GM19397 (cell line): ENCODE data around the gene C1QBP.
"Not testable (repeated sequence)": the region's sequence is repeated elsewhere in the genome, so short reads cannot be mapped to it uniquely, and the experiment has no call there.

Experiments
- ATAC-seq: cut with Tn5 transposase; IDR thresholded peaks from one replicate; pipeline ENCODE4 v1.9.1; 2021; ENCODE audit warnings: mild to moderate bottlenecking, moderate library complexity; ENCODE audit not compliant: unreplicated experiment

The C1QBP gene

GRCh38 chr17:5434984-5435383, 4.0 kb downstream of the C1QBP start:
- no peak for ATAC-seq

- no peak for ATAC-seq
Observed at GRCh38 chr17:5431949-5432556, 6.9 kb downstream of the C1QBP start.

- ATAC-seq, result not testable (repeated sequence)
Observed at GRCh38 chr17:5431234-5431633, 7.7 kb downstream of the C1QBP start.

GRCh38 chr17:5430413-5430999, 8.4 kb downstream of the C1QBP start:
- no peak for ATAC-seq

- ATAC-seq, result no peak
Observed at GRCh38 chr17:5429191-5429887, 9.6 kb downstream of the C1QBP start.

GRCh38 chr17:5425826-5426225, 13.1 kb downstream of the C1QBP start:
- ATAC-seq, result no peak

- ATAC-seq, result no peak
Observed at GRCh38 chr17:5424909-5425308, 14.0 kb downstream of the C1QBP start.

GRCh38 chr17:5422505-5422904, 16.4 kb downstream of the C1QBP start:
- ATAC-seq, result no peak

- ATAC-seq, result peak; percentile 56
Observed at GRCh38 chr17:5419959-5420653, 18.8 kb downstream of the C1QBP start, which contains the start of gene RPAIN. Gene RPAIN (plus strand): TSS chr17:5420182. CDS start chr17:5420211, 29 bp downstream.

GRCh38 chr17:5419356-5419958, 19.5 kb downstream of the C1QBP start, which contains the start of gene NUP88:
Gene NUP88 (minus strand): TSS chr17:5419662. CDS start chr17:5419650, 12 bp downstream.
- ATAC-seq, result peak; percentile 81

GRCh38 chr17:5418858-5419355, 20.0 kb downstream of the C1QBP start:
- peak; percentile 33 for ATAC-seq

- no peak for ATAC-seq
Observed at GRCh38 chr17:5416901-5417300, 22.1 kb downstream of the C1QBP start.

GRCh38 chr17:5413682-5414081, 25.3 kb downstream of the C1QBP start:
- ATAC-seq, result no peak

- no peak for ATAC-seq
Observed at GRCh38 chr17:5410594-5411272, 28.2 kb downstream of the C1QBP start.

- no peak for ATAC-seq
Observed at GRCh38 chr17:5408186-5408585, 30.8 kb downstream of the C1QBP start.

GRCh38 chr17:5405400-5405799, 33.6 kb downstream of the C1QBP start:
- ATAC-seq, result no peak

- ATAC-seq, result no peak
Observed at GRCh38 chr17:5399767-5400166, 39.2 kb downstream of the C1QBP start.

GRCh38 chr17:5396612-5397011, 42.3 kb downstream of the C1QBP start:
- no peak for ATAC-seq

- no peak for ATAC-seq
Observed at GRCh38 chr17:5391678-5392077, 47.3 kb downstream of the C1QBP start.
